Nephron (organoid): Measurements from ENCODE around the gene SYT12.

Experiments used
- H3K27ac Mint-ChIP-seq, 3 experiments: 2 replicates each; pipeline ENCODE4 v1.8.0; 2020; ENCODE audit warnings: mixed read lengths in 3 of 3, mild to moderate bottlenecking in 2 of 3, moderate library complexity in 1 of 3
- H3K27me3 Mint-ChIP-seq: 2 replicates; pipeline ENCODE4 v1.8.0; 2021; ENCODE audit warnings: low read depth, mild to moderate bottlenecking, moderate library complexity, mixed read lengths
- H3K36me3 Mint-ChIP-seq: 2 replicates; pipeline ENCODE4 v1.8.0; 2020; ENCODE audit warnings: low read depth, mixed read lengths
- H3K4me1 Mint-ChIP-seq: 2 replicates; pipeline ENCODE4 v1.8.0; 2020; ENCODE audit warnings: mixed read lengths
- H3K4me3 Mint-ChIP-seq, 3 experiments: 2 replicates each; pipeline ENCODE4 v1.8.0; 2020; ENCODE audit warnings: mild to moderate bottlenecking in 3 of 3, mixed read lengths in 3 of 3, moderate library complexity in 2 of 3
- H3K9me3 Mint-ChIP-seq: 2 replicates; pipeline ENCODE4 v1.8.0; 2020; ENCODE audit warnings: mixed read lengths
- CTCF ChIP-seq, 3 experiments: fragments of 200-600 bp; sonication (generic); IDR thresholded peaks; one replicate each; pipeline ENCODE4 v1.5.0; 2021; ENCODE audit warnings: antibody characterized with exemption in 3 of 3; ENCODE audit not compliant: unreplicated experiment in 3 of 3

SYT12 gene

GRCh38 chr11:67053896-67054329 is 31.0 kb downstream of the SYT12 start:
- H3K4me1 Mint-ChIP-seq, result peaks cover 23% of the 10 kb centered on the region
- H3K9me3 Mint-ChIP-seq, result no peaks in the 10 kb centered on the region
- H3K36me3 Mint-ChIP-seq, result no peaks in the 10 kb centered on the region
- H3K27me3 Mint-ChIP-seq, result peaks cover 21% of the 10 kb centered on the region
- H3K4me3 Mint-ChIP-seq, result peak overlapping the region in 2 of 3 experiments; percentile 9 to 12
- TF ChIP-seq CTCF (IDR thresholded peaks at IDR 0.05; ENCODE audit: unreplicated experiment in 3 of 3), result peak; percentile 64 to 67 (median 66)
- peak overlapping the region in 1 of 3 experiments; percentile 10 for H3K27ac Mint-ChIP-seq

- Mint-ChIP-seq H3K36me3 (no peaks in the 10 kb centered on the region), H3K4me1 (peaks cover 23% of the 10 kb centered on the region)
Measured at GRCh38 chr11:67054346-67054835, 31.5 kb downstream of the SYT12 start.

GRCh38 chr11:67054836-67055523 is 32.0 kb downstream of the SYT12 start:
- H3K36me3 Mint-ChIP-seq, result no peaks in the 10 kb centered on the region
- H3K27me3 Mint-ChIP-seq, result peaks cover 21% of the 10 kb centered on the region
- H3K27ac Mint-ChIP-seq, result no peak overlapping the region
- no peaks in the 10 kb centered on the region for H3K9me3 Mint-ChIP-seq
- peaks cover 23% of the 10 kb centered on the region for H3K4me1 Mint-ChIP-seq
- TF ChIP-seq CTCF (IDR thresholded peaks at IDR 0.05; ENCODE audit: unreplicated experiment in 3 of 3), result no peak
- H3K4me3 Mint-ChIP-seq, result peak overlapping the region in 1 of 3 experiments; percentile 21

More at GRCh38 chr11:67054346-67054835, 31.5 kb downstream of the SYT12 start:
- Mint-ChIP-seq H3K9me3 (no peaks in the 10 kb centered on the region), H3K27ac (peak overlapping the region in 1 of 3 experiments; percentile 10), H3K4me3 (peak overlapping the region in 2 of 3 experiments; percentile 9 to 12), H3K27me3 (peaks cover 21% of the 10 kb centered on the region)
- TF ChIP-seq CTCF (IDR thresholded peaks at IDR 0.05; ENCODE audit: unreplicated experiment in 3 of 3), result no peak

GRCh38 chr11:67055812-67056211 is 32.9 kb downstream of the SYT12 start:
- peaks cover 23% of the 10 kb centered on the region for H3K4me1 Mint-ChIP-seq
- peak overlapping the region in 2 of 3 experiments; percentile 27 to 82 for H3K27ac Mint-ChIP-seq
- TF ChIP-seq CTCF (IDR thresholded peaks at IDR 0.05; ENCODE audit: unreplicated experiment in 3 of 3), result no peak
- peaks cover 21% of the 10 kb centered on the region for H3K27me3 Mint-ChIP-seq
- H3K4me3 Mint-ChIP-seq, result peak overlapping the region; percentile 76 to 80 (median 79)
- H3K36me3 Mint-ChIP-seq, result no peaks in the 10 kb centered on the region
- no peaks in the 10 kb centered on the region for H3K9me3 Mint-ChIP-seq

- Mint-ChIP-seq H3K9me3 (no peaks in the 10 kb centered on the region), H3K27ac (peak within 1 kb of the TSS in 2 of 3 experiments; percentile 27 to 82), H3K4me3 (peak within 1 kb of the TSS; percentile 77 to 80 (median 78)), H3K36me3 (no peaks in the 10 kb centered on the region), H3K4me1 (peaks cover 23% of the 10 kb centered on the region), H3K27me3 (peaks cover 25% of the 10 kb centered on the region)
- TF ChIP-seq CTCF (IDR thresholded peaks at IDR 0.05; ENCODE audit: unreplicated experiment in 3 of 3), result no peak
Measured at GRCh38 chr11:67056267-67057204, 33.6 kb downstream of the SYT12 start, which contains the start of gene RHOD. TSS of gene RHOD (plus strand) at chr11:67056847. CDS start at chr11:67056903, 56 bp downstream.
